SK-N-SH (cell line): Measurements from ENCODE around the gene STPG1. TPM values are rescaled to one million over a fixed set of nuclear protein-coding genes. Genes with fewer than 3 reads are reported as not detected.

Experiments
- CTCF ChIA-PET: fragments of 300-600, 350-600 bp; formaldehyde crosslinking; extraction: SDS; loops from one replicate; lab custom pipeline; 2021; lab: Yijun Ruan, JAX
- POLR2A ChIA-PET: fragments of 350-600 bp; sonication (Branson Sonifier 250); formaldehyde crosslinking; extraction: SDS; loops from one replicate; lab custom pipeline; 2020; ENCODE audit warnings: antibody characterized with exemption, inconsistent platforms; lab: Yijun Ruan, JAX
- DNase-seq: peaks from one replicate; pipeline ENCODE4 v3.0.0; 2012
- H2AFZ ChIP-seq: fragments of 200-600 bp; sonication (generic); 2 replicates; pipeline ENCODE4 v1.8.1; 2016; ENCODE audit warnings: antibody characterized with exemption, mild to moderate bottlenecking, low read depth
- H3F3A ChIP-seq: fragments of 200-600 bp; sonication (generic); replicated peaks from 2 replicates; pipeline ENCODE3; 2016; ENCODE audit warnings: antibody characterized with exemption, mild to moderate bottlenecking; ENCODE audit not compliant: insufficient read depth
- H3K27ac ChIP-seq, 2 experiments: fragments of 200-500 bp in 1 of 2; fragments of 200-600 bp in 1 of 2; sonication (Bioruptor generic) in 1 of 2; sonication (generic), shearing (Covaris generic) in 1 of 2; 2 replicates each; pipeline versions ENCODE4 v1.5.1 to v1.6.1; 2014 to 2016; ENCODE audit warnings: low read depth in 2 of 2, inconsistent platforms in 1 of 2, low read length in 1 of 2, mild to moderate bottlenecking in 1 of 2, mixed read lengths in 1 of 2
- H3K27me3 ChIP-seq: fragments of 200-600 bp; sonication (generic), shearing (Covaris generic); 2 replicates; pipeline ENCODE4 v1.6.1; 2016; ENCODE audit warnings: mixed run types; ENCODE audit not compliant: insufficient read depth
- H3K36me3 ChIP-seq, 2 experiments: fragments of 200-500 bp in 1 of 2; fragments of 200-600 bp in 1 of 2; sonication (Bioruptor generic) in 1 of 2; sonication (generic) in 1 of 2; replicated peaks in 1 of 2; 2 replicates each; pipeline versions ENCODE3 to v1.5.1; 2014 to 2016; ENCODE audit warnings: low read length in 1 of 2, mild to moderate bottlenecking in 1 of 2; ENCODE audit not compliant: insufficient read depth in 2 of 2, control insufficient read depth in 1 of 2
- H3K4me1 ChIP-seq, 2 experiments: fragments of 200-500 bp in 1 of 2; fragments of 200-600 bp in 1 of 2; sonication (Bioruptor generic) in 1 of 2; sonication (generic), shearing (Covaris generic) in 1 of 2; 2 replicates each; pipeline versions ENCODE4 v1.5.1 to v1.6.1; 2014 to 2016; ENCODE audit warnings: low read depth in 1 of 2, low read length in 1 of 2, mixed run types in 1 of 2; ENCODE audit not compliant: insufficient read depth in 2 of 2, control insufficient read depth in 1 of 2
- H3K4me2 ChIP-seq: fragments of 200-600 bp; sonication (generic), shearing (Covaris generic); 2 replicates; pipeline ENCODE4 v1.6.1; 2017; ENCODE audit warnings: mixed run types
- H3K4me3 ChIP-seq, 2 experiments: fragments of 200-500 bp in 1 of 2; fragments of 200-600 bp in 1 of 2; sonication (Bioruptor generic) in 1 of 2; sonication (generic), shearing (Covaris generic) in 1 of 2; 2 replicates each; pipeline versions ENCODE4 v1.5.1 to v1.8.1; 2014 to 2016; ENCODE audit warnings: low read depth in 2 of 2, inconsistent platforms in 1 of 2, low read length in 1 of 2, mild to moderate bottlenecking in 1 of 2, mixed read lengths in 1 of 2, moderate library complexity in 1 of 2
- H3K79me2 ChIP-seq: fragments of 200-600 bp; sonication (generic); 2 replicates; pipeline ENCODE4 v1.8.1; 2017; ENCODE audit warnings: mild to moderate bottlenecking; ENCODE audit not compliant: insufficient read depth
- H3K9ac ChIP-seq: fragments of 200-600 bp; sonication (generic); 2 replicates; pipeline ENCODE4 v1.6.1; 2017; ENCODE audit warnings: mixed run types
- H3K9me2 ChIP-seq: fragments of 200-600 bp; sonication (generic); 2 replicates; pipeline ENCODE4 v1.6.1; 2017; ENCODE audit warnings: mixed run types
- H3K9me3 ChIP-seq: fragments of 200-600 bp; sonication (generic); 2 replicates; pipeline ENCODE4 v1.6.1; 2017; ENCODE audit warnings: mixed run types, mild to moderate bottlenecking, moderate library complexity
- H4K20me1 ChIP-seq: fragments of 200-600 bp; sonication (generic); 2 replicates; pipeline ENCODE4 v1.6.1; 2017; ENCODE audit warnings: mild to moderate bottlenecking, mixed run types; ENCODE audit not compliant: insufficient read depth
- ELF1 ChIP-seq: IDR thresholded peaks from 2 replicates; pipeline ENCODE4 v1.4.0; 2012
- EP300 ChIP-seq, 2 experiments: IDR thresholded peaks; 2 replicates each; pipeline versions ENCODE4 v1.4.0 to v1.6.1; 2012; ENCODE audit warnings: borderline replicate concordance in 1 of 2, low read depth in 1 of 2, low read length in 1 of 2
- FOXJ3 ChIP-seq: sonication (generic); formaldehyde crosslinking; IDR thresholded peaks from 2 replicates; pipeline ENCODE4 v1.5.1; 2020; ENCODE audit warnings: mild to moderate bottlenecking, missing genetic modification reagents
- GABPA ChIP-seq: IDR thresholded peaks from 2 replicates; pipeline ENCODE4 v1.4.0; 2012; ENCODE audit warnings: low read depth, mild to moderate bottlenecking
- MXI1 ChIP-seq: IDR thresholded peaks from 2 replicates; pipeline ENCODE4 v1.6.1; 2012; ENCODE audit warnings: mild to moderate bottlenecking, low read depth, low read length, improper control_type of control experiment
- RXRA ChIP-seq: IDR thresholded peaks from 2 replicates; pipeline ENCODE4 v1.4.0; 2012; ENCODE audit warnings: low read depth, mild to moderate bottlenecking, borderline replicate concordance
- SIN3A ChIP-seq: IDR thresholded peaks from 2 replicates; pipeline ENCODE4 v1.6.1; 2012; ENCODE audit warnings: low read depth, mild to moderate bottlenecking, low read length, moderate library complexity, borderline replicate concordance
- TAF1 ChIP-seq: IDR thresholded peaks from 2 replicates; pipeline ENCODE4 v1.6.1; 2012; ENCODE audit warnings: low read depth, mild to moderate bottlenecking, low read length, moderate library complexity, borderline replicate concordance
- WGBS: methylation state at CpG from one replicate; pipeline ENCODE4 v1.1.6; 2017; ENCODE audit warnings: low lambda C conversion rate; 5-methylcytosine and 5-hydroxymethylcytosine counted together
- polyA plus RNA-seq, 3 experiments: library from polyadenylated mRNA; depleted of rRNA; stranded (reverse); fragments of >200 nt; gene quantifications; 2 replicates each; pipeline ENCODE4 v1.2.3, GENCODE V29; 2012
- TF ChIP-seq, protein P1 (sequence below): IDR thresholded peaks from 2 replicates; pipeline ENCODE4; 2012
- TF ChIP-seq, protein P2 (sequence below): IDR thresholded peaks from 2 replicates; pipeline ENCODE4 v1.4.0; 2012; ENCODE audit warnings: low read depth
- TF ChIP-seq, protein P3 (sequence below): fragments of 150-350 bp; IDR thresholded peaks from 2 replicates; pipeline ENCODE4 v1.6.1; 2016; ENCODE audit warnings: mild to moderate bottlenecking, low read depth, low read length
- TF ChIP-seq, protein P4 (sequence below): fragments of 150-350 bp; IDR thresholded peaks from 2 replicates; pipeline ENCODE4 v1.6.1; 2017; ENCODE audit warnings: antibody characterized with exemption, low read length, low read depth, borderline replicate concordance
- TF ChIP-seq, protein P5 (sequence below): IDR thresholded peaks from 2 replicates; pipeline ENCODE4 v1.6.1; 2012; ENCODE audit warnings: mild to moderate bottlenecking, low read depth, low read length, moderate library complexity

STPG1 gene
- polyA plus RNA-seq, 1 of the 3 experiments (the other 2 are of a cell fraction), result 8.7 TPM

DNA sequence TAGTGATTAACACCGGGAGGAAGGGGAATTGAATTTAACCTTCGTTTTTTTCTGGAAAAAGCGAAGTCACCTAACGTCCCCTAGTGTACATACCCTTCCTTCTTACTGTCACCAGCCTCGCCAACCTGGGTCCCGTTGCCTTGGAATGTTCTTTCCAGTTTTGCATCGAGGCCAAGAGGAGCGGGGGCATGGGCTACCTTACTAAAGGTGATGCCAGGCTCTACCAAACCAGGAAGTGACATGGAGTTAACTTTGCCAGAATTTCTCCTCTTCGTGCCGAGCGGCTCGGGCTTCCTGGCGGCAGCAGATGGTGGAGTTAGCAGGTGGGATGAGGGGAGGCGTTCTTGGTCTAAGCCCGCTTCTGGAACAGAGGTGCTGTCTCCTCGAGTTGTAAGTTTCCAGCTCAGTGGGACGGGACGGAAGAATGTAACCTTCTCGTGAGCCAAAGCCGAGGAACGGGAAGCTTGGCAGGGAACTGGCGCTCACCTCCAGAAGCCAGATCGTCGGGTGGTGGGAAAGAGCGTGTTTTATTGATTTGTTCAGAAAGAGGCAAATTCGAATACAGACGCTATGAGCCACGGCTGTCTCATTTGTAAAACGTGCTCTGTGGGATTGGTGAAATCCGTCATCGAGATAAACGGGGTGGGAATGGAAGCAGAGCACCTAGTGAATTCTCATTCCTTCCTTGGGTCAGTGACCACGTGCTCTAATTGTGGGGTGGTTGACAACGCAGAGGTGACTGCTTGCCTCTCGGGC lies 2.5 kb upstream of the STPG1 start:
- Histone ChIP-seq H3K36me3 (peaks cover 0 to 6% of the 10 kb centered on the region in 2 experiments), H3K9ac (peak overlapping the region; percentile 64), H3K27ac (peak overlapping the region in 1 of 2 experiments; percentile 82; a peak in 3 of 4 replicates), H3K4me3 (peak overlapping the region; percentile 66 to 91), H3K4me1 (peaks cover 17 to 39% of the 10 kb centered on the region in 2 experiments), H3K9me2 (no peaks in the 10 kb centered on the region), H3F3A (peaks cover 16% of the 10 kb centered on the region), H3K27me3 (no peaks in the 10 kb centered on the region), H4K20me1 (no peaks in the 10 kb centered on the region), H3K79me2 (peaks cover 38% of the 10 kb centered on the region; the same call in 1 of the 2 replicates), H2AFZ (peak overlapping the region; percentile 87), H3K4me2 (peak overlapping the region; percentile 91), H3K9me3 (no peaks in the 10 kb centered on the region)
- TF ChIP-seq ELF1 (0 out of 2 replicates have a peak, but pooled peaks have one; percentile 20), MXI1 (peak; percentile 35), FOXJ3 (CRISPR knock-in tag) (no peak)
- 9% methylated on average over 29 of the region's 35 CpGs for WGBS
- DNase-seq, result peak; percentile 38
- ChIA-PET POLR2A (no interaction called here), CTCF (interaction anchor here (0.6 to 2.9 kb wide), 45 partner anchors 9 to 481 kb away, joined by 3 to 24 read pairs (median 4); no protein-coding TSS in a partner anchor)

DNA sequence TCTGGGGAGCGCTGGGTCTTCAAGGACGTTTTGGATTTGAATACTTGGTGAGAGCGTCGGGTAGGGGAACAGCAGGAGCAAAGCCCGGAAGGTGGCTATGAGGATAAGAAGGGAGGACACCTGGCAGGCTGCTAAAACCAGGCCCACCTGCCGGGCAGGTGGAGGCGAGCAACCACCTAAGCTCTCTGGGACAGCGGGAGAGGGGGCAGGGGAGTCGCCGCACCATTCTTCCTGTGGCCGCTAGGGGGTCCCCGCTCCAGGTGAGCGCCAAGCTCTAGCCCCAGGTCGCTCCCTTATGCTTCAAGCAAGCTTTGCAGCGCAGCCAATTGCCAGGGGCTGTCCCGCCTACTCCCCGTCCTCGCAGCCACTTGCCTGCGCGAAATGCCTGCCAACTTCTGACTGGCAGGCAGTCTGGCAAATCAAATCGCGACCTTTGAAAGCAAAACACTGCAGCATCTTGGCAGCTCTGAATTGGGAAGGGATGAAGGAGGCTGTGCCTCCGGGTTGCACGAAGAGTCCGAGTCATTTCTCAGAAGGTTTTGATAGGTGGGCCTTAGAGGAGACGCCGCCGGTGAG lies 1.8 kb upstream of the STPG1 start, which contains the start of gene NIPAL3:
NIPAL3 (plus strand) TSS at position 469 of the 576 bp plus-strand sequence. CDS start 3,746 bp downstream, outside the sequence.
- Histone ChIP-seq H4K20me1 (no peaks in the 10 kb centered on the region), H2AFZ (peak within 1 kb of the TSS; percentile 87), H3K79me2 (peaks cover 45% of the 10 kb centered on the region; the same call in 1 of the 2 replicates), H3K36me3 (no peaks in the 10 kb centered on the region), H3F3A (peaks cover 16% of the 10 kb centered on the region), H3K9me3 (no peaks in the 10 kb centered on the region), H3K4me3 (peak within 1 kb of the TSS; percentile 66 to 91), H3K27ac (peak within 1 kb of the TSS in 1 of 2 experiments; percentile 82; a peak in 3 of 4 replicates), H3K4me2 (peak within 1 kb of the TSS; percentile 91), H3K4me1 (peaks cover 17 to 39% of the 10 kb centered on the region in 2 experiments), H3K9ac (peak within 1 kb of the TSS; percentile 64), H3K27me3 (no peaks in the 10 kb centered on the region), H3K9me2 (no peaks in the 10 kb centered on the region)
- ChIA-PET POLR2A (interaction anchor here (0.6 kb wide), 1 partner anchor 99 kb away, joined by 3 read pairs; no protein-coding TSS in a partner anchor), CTCF (interaction anchor here (0.6 to 2.9 kb wide), 48 partner anchors 8 to 482 kb away, joined by 3 to 24 read pairs (median 4); no protein-coding TSS in a partner anchor)
- DNase-seq, result peak; percentile 91
- 18% methylated on average over 19 of the region's 28 CpGs for WGBS
- TF ChIP-seq, protein P1, sequence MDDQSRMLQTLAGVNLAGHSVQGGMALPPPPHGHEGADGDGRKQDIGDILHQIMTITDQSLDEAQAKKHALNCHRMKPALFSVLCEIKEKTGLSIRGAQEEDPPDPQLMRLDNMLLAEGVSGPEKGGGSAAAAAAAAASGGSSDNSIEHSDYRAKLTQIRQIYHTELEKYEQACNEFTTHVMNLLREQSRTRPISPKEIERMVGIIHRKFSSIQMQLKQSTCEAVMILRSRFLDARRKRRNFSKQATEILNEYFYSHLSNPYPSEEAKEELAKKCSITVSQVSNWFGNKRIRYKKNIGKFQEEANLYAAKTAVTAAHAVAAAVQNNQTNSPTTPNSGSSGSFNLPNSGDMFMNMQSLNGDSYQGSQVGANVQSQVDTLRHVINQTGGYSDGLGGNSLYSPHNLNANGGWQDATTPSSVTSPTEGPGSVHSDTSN, result peak; percentile 100
- TF ChIP-seq, protein P2, sequence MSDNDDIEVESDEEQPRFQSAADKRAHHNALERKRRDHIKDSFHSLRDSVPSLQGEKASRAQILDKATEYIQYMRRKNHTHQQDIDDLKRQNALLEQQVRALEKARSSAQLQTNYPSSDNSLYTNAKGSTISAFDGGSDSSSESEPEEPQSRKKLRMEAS, result peak; percentile 10; the same call in 1 of the 2 replicates
- TF ChIP-seq, protein P3, sequence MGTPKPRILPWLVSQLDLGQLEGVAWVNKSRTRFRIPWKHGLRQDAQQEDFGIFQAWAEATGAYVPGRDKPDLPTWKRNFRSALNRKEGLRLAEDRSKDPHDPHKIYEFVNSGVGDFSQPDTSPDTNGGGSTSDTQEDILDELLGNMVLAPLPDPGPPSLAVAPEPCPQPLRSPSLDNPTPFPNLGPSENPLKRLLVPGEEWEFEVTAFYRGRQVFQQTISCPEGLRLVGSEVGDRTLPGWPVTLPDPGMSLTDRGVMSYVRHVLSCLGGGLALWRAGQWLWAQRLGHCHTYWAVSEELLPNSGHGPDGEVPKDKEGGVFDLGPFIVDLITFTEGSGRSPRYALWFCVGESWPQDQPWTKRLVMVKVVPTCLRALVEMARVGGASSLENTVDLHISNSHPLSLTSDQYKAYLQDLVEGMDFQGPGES, result peak; percentile 83
- TF ChIP-seq, protein P4, sequence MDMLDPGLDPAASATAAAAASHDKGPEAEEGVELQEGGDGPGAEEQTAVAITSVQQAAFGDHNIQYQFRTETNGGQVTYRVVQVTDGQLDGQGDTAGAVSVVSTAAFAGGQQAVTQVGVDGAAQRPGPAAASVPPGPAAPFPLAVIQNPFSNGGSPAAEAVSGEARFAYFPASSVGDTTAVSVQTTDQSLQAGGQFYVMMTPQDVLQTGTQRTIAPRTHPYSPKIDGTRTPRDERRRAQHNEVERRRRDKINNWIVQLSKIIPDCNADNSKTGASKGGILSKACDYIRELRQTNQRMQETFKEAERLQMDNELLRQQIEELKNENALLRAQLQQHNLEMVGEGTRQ, result no peak
- no peak for TF ChIP-seq SIN3A
- TF ChIP-seq, protein P5, sequence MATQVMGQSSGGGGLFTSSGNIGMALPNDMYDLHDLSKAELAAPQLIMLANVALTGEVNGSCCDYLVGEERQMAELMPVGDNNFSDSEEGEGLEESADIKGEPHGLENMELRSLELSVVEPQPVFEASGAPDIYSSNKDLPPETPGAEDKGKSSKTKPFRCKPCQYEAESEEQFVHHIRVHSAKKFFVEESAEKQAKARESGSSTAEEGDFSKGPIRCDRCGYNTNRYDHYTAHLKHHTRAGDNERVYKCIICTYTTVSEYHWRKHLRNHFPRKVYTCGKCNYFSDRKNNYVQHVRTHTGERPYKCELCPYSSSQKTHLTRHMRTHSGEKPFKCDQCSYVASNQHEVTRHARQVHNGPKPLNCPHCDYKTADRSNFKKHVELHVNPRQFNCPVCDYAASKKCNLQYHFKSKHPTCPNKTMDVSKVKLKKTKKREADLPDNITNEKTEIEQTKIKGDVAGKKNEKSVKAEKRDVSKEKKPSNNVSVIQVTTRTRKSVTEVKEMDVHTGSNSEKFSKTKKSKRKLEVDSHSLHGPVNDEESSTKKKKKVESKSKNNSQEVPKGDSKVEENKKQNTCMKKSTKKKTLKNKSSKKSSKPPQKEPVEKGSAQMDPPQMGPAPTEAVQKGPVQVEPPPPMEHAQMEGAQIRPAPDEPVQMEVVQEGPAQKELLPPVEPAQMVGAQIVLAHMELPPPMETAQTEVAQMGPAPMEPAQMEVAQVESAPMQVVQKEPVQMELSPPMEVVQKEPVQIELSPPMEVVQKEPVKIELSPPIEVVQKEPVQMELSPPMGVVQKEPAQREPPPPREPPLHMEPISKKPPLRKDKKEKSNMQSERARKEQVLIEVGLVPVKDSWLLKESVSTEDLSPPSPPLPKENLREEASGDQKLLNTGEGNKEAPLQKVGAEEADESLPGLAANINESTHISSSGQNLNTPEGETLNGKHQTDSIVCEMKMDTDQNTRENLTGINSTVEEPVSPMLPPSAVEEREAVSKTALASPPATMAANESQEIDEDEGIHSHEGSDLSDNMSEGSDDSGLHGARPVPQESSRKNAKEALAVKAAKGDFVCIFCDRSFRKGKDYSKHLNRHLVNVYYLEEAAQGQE, result no peak
- TF ChIP-seq FOXJ3 (CRISPR knock-in tag), result no peak
- TF ChIP-seq EP300 (IDR thresholded peaks at IDR 0.05; ENCODE audit: borderline replicate concordance in 1 of 2, low read depth in 1 of 2, low read length in 1 of 2), result no peak
- TF ChIP-seq MXI1, result peak; percentile 29
- TF ChIP-seq GABPA, result no peak; the same call in 1 of the 2 replicates
- TF ChIP-seq TAF1, result no peak
- no peak for TF ChIP-seq RXRA
